Measurements from ENCODE around the gene TTC9C. TPM values are rescaled to one million over a fixed set of nuclear protein-coding genes. Genes with fewer than 3 reads are reported as not detected.
"Not testable (repeated sequence)": the region's sequence is repeated elsewhere in the genome, so short reads cannot be mapped to it uniquely, and the experiment has no call there.

The TTC9C gene
- total and polyA plus RNA-seq, 2 donors = 34.9 to 37.8 TPM

- WGBS = 95% methylated on average over 11 of the region's 11 CpGs
- no peak for DNase-seq (ENCODE audit: low read depth in 6 of 9, low spot score in 9 of 9)
- Histone ChIP-seq H3K4me3 (ENCODE audit: low read length in 2 of 2) (no peak within 1 kb of the TSS), H3K27me3 (ENCODE audit: control insufficient read depth in 2 of 2, insufficient read depth in 1 of 2, low read length in 1 of 2) (peaks cover 18 to 34% of the 10 kb centered on the region in 2 donors), H3K9me3 (ENCODE audit: control insufficient read depth in 2 of 2, insufficient read depth in 1 of 2, low read length in 1 of 2) (no peaks in the 10 kb centered on the region), H3K36me3 (ENCODE audit: control insufficient read depth in 2 of 2, insufficient read depth in 2 of 2, low read length in 1 of 2) (peaks cover 40 to 44% of the 10 kb centered on the region in 2 donors), H3K27ac (ENCODE audit: low read depth in 1 of 2, low read length in 1 of 2) (no peak within 1 kb of the TSS), H3K4me1 (ENCODE audit: control insufficient read depth in 2 of 2, insufficient read depth in 2 of 2, low read length in 2 of 2) (peaks cover 0 to 4% of the 10 kb centered on the region in 2 donors)
Observed at GRCh38 chr11:62689421-62690183, 38.7 kb upstream of the TTC9C start, which contains the start of gene LRRN4CL. TSS of gene LRRN4CL (minus strand) at chr11:62689530. CDS start at chr11:62688508, 1,022 bp downstream.

- WGBS = 75% methylated on average over 4 of the region's 4 CpGs
- H3K9me3 ChIP-seq (ENCODE audit: control insufficient read depth in 2 of 2, insufficient read depth in 1 of 2, low read length in 1 of 2); H3K4me1 ChIP-seq (ENCODE audit: control insufficient read depth in 2 of 2, insufficient read depth in 2 of 2, low read length in 2 of 2); H3K27ac ChIP-seq (ENCODE audit: low read depth in 1 of 2, low read length in 1 of 2); DNase-seq (ENCODE audit: low read depth in 6 of 9, low spot score in 9 of 9); H3K4me3 ChIP-seq (ENCODE audit: low read length in 2 of 2): not testable (repeated sequence)
- Histone ChIP-seq H3K27me3 (ENCODE audit: control insufficient read depth in 2 of 2, insufficient read depth in 1 of 2, low read length in 1 of 2) (peaks cover 3 to 12% of the 10 kb centered on the region in 2 donors), H3K36me3 (ENCODE audit: control insufficient read depth in 2 of 2, insufficient read depth in 2 of 2, low read length in 1 of 2) (peaks cover 40 to 44% of the 10 kb centered on the region in 2 donors)
Observed at GRCh38 chr11:62693624-62694023, 34.7 kb upstream of the TTC9C start.

- no peak overlapping the region for H3K4me3 ChIP-seq (ENCODE audit: low read length in 2 of 2)
- DNase-seq (ENCODE audit: low read depth in 6 of 9, low spot score in 9 of 9) = peak in 7 of 9 donors; percentile 41 to 85 (median 73)
- 71% methylated on average over 14 of the region's 14 CpGs for WGBS
- H3K27ac ChIP-seq (ENCODE audit: low read depth in 1 of 2, low read length in 1 of 2) = no peak overlapping the region
- H3K36me3 ChIP-seq (ENCODE audit: control insufficient read depth in 2 of 2, insufficient read depth in 2 of 2, low read length in 1 of 2) = peaks cover 38 to 43% of the 10 kb centered on the region in 2 donors
- peaks cover 0 to 2% of the 10 kb centered on the region in 2 donors for H3K27me3 ChIP-seq (ENCODE audit: control insufficient read depth in 2 of 2, insufficient read depth in 1 of 2, low read length in 1 of 2)
- H3K9me3 ChIP-seq (ENCODE audit: control insufficient read depth in 2 of 2, insufficient read depth in 1 of 2, low read length in 1 of 2) = no peaks in the 10 kb centered on the region
- H3K4me1 ChIP-seq (ENCODE audit: control insufficient read depth in 2 of 2, insufficient read depth in 2 of 2, low read length in 2 of 2) = no peaks in the 10 kb centered on the region
Observed at GRCh38 chr11:62694455-62695167, 33.7 kb upstream of the TTC9C start.

- Histone ChIP-seq H3K27ac (ENCODE audit: low read depth in 1 of 2, low read length in 1 of 2) (no peak overlapping the region), H3K36me3 (ENCODE audit: control insufficient read depth in 2 of 2, insufficient read depth in 2 of 2, low read length in 1 of 2) (peaks cover 9 to 12% of the 10 kb centered on the region in 2 donors), H3K9me3 (ENCODE audit: control insufficient read depth in 2 of 2, insufficient read depth in 1 of 2, low read length in 1 of 2) (no peaks in the 10 kb centered on the region), H3K27me3 (ENCODE audit: control insufficient read depth in 2 of 2, insufficient read depth in 1 of 2, low read length in 1 of 2) (no peaks in the 10 kb centered on the region), H3K4me1 (ENCODE audit: control insufficient read depth in 2 of 2, insufficient read depth in 2 of 2, low read length in 2 of 2) (peaks cover 7 to 20% of the 10 kb centered on the region in 2 donors), H3K4me3 (ENCODE audit: low read length in 2 of 2) (no peak overlapping the region)
- WGBS = 94% methylated on average over 11 of the region's 11 CpGs
- no peak for DNase-seq (ENCODE audit: low read depth in 6 of 9, low spot score in 9 of 9)
Observed at GRCh38 chr11:62702246-62702645, 26.0 kb upstream of the TTC9C start.

- WGBS = 97% methylated on average over 4 of the region's 4 CpGs
- DNase-seq (ENCODE audit: low read depth in 6 of 9, low spot score in 9 of 9); H3K27me3 ChIP-seq (ENCODE audit: control insufficient read depth in 2 of 2, insufficient read depth in 1 of 2, low read length in 1 of 2); H3K27ac ChIP-seq (ENCODE audit: low read depth in 1 of 2, low read length in 1 of 2); H3K4me3 ChIP-seq (ENCODE audit: low read length in 2 of 2); H3K9me3 ChIP-seq (ENCODE audit: control insufficient read depth in 2 of 2, insufficient read depth in 1 of 2, low read length in 1 of 2): not testable (repeated sequence)
- H3K4me1 ChIP-seq (ENCODE audit: control insufficient read depth in 2 of 2, insufficient read depth in 2 of 2, low read length in 2 of 2) = peaks cover 18 to 36% of the 10 kb centered on the region in 2 donors
- H3K36me3 ChIP-seq (ENCODE audit: control insufficient read depth in 2 of 2, insufficient read depth in 2 of 2, low read length in 1 of 2) = peaks cover 9 to 12% of the 10 kb centered on the region in 2 donors
Observed at GRCh38 chr11:62703921-62704320, 24.4 kb upstream of the TTC9C start.

GRCh38 chr11:62705413-62705812 is 22.9 kb upstream of the TTC9C start:
- Histone ChIP-seq H3K27me3 (ENCODE audit: control insufficient read depth in 2 of 2, insufficient read depth in 1 of 2, low read length in 1 of 2) (no peaks in the 10 kb centered on the region), H3K4me3 (ENCODE audit: low read length in 2 of 2) (peak overlapping the region; percentile 64 to 75), H3K27ac (ENCODE audit: low read depth in 1 of 2, low read length in 1 of 2) (peak overlapping the region in 1 of 2 donors; percentile 76), H3K4me1 (ENCODE audit: control insufficient read depth in 2 of 2, insufficient read depth in 2 of 2, low read length in 2 of 2) (peaks cover 22 to 48% of the 10 kb centered on the region in 2 donors), H3K9me3 (ENCODE audit: control insufficient read depth in 2 of 2, insufficient read depth in 1 of 2, low read length in 1 of 2) (no peaks in the 10 kb centered on the region), H3K36me3 (ENCODE audit: control insufficient read depth in 2 of 2, insufficient read depth in 2 of 2, low read length in 1 of 2) (peaks cover 9 to 17% of the 10 kb centered on the region in 2 donors)
- DNase-seq (ENCODE audit: low read depth in 6 of 9, low spot score in 9 of 9) = no peak
- 78% methylated on average over 7 of the region's 7 CpGs for WGBS

GRCh38 chr11:62705880-62706849 is 22.1 kb upstream of the TTC9C start:
- 11% methylated on average over 73 of the region's 73 CpGs for WGBS
- Histone ChIP-seq H3K4me3 (ENCODE audit: low read length in 2 of 2) (peak overlapping the region; percentile 64 to 75), H3K9me3 (ENCODE audit: control insufficient read depth in 2 of 2, insufficient read depth in 1 of 2, low read length in 1 of 2) (no peaks in the 10 kb centered on the region), H3K36me3 (ENCODE audit: control insufficient read depth in 2 of 2, insufficient read depth in 2 of 2, low read length in 1 of 2) (peaks cover 10 to 19% of the 10 kb centered on the region in 2 donors), H3K27me3 (ENCODE audit: control insufficient read depth in 2 of 2, insufficient read depth in 1 of 2, low read length in 1 of 2) (no peaks in the 10 kb centered on the region), H3K4me1 (ENCODE audit: control insufficient read depth in 2 of 2, insufficient read depth in 2 of 2, low read length in 2 of 2) (peaks cover 22 to 49% of the 10 kb centered on the region in 2 donors), H3K27ac (ENCODE audit: low read depth in 1 of 2, low read length in 1 of 2) (peak overlapping the region; percentile 76 to 82)
- DNase-seq (ENCODE audit: low read depth in 6 of 9, low spot score in 9 of 9) = peak in 8 of 9 donors; percentile 77 to 95 (median 88)

GRCh38 chr11:62706850-62707247 is 21.4 kb upstream of the TTC9C start:
- WGBS = 95% methylated on average over 8 of the region's 8 CpGs

More at GRCh38 chr11:62706850-62707247, 21.4 kb upstream of the TTC9C start:
- peak overlapping the region; percentile 64 to 75 for H3K4me3 ChIP-seq (ENCODE audit: low read length in 2 of 2)
- H3K27ac ChIP-seq (ENCODE audit: low read depth in 1 of 2, low read length in 1 of 2) = peak overlapping the region in 1 of 2 donors; percentile 21
- H3K4me1 ChIP-seq (ENCODE audit: control insufficient read depth in 2 of 2, insufficient read depth in 2 of 2, low read length in 2 of 2) = peaks cover 22 to 49% of the 10 kb centered on the region in 2 donors
- peaks cover 13 to 23% of the 10 kb centered on the region in 2 donors for H3K36me3 ChIP-seq (ENCODE audit: control insufficient read depth in 2 of 2, insufficient read depth in 2 of 2, low read length in 1 of 2)
- no peak for DNase-seq (ENCODE audit: low read depth in 6 of 9, low spot score in 9 of 9)
- no peaks in the 10 kb centered on the region for H3K9me3 ChIP-seq (ENCODE audit: control insufficient read depth in 2 of 2, insufficient read depth in 1 of 2, low read length in 1 of 2)
- H3K27me3 ChIP-seq (ENCODE audit: control insufficient read depth in 2 of 2, insufficient read depth in 1 of 2, low read length in 1 of 2) = no peaks in the 10 kb centered on the region

Data from thymus (tissue), 11 donors.